Suprapubic skin (tissue), 4 donors: ENCODE data around the gene BCAP31. TPM values are rescaled to one million over a fixed set of nuclear protein-coding genes. Genes with fewer than 3 reads are reported as not detected.
"Not testable (repeated sequence)": the region's sequence is repeated elsewhere in the genome, so short reads cannot be mapped to it uniquely, and the experiment has no call there.

Source experiments
- DNase-seq, 2 donors: peaks; one replicate each; pipeline ENCODE4 v3.0.0-alpha.2; 2019; ENCODE audit warnings: low spot score in 2 of 2
- H3K27ac ChIP-seq: fragments of 200-600 bp; sonication (generic); one replicate; pipeline ENCODE4 v1.5.1; 2019
- H3K27me3 ChIP-seq: fragments of 200-600 bp; sonication (generic); one replicate; pipeline ENCODE4 v1.5.1; 2019
- H3K36me3 ChIP-seq: fragments of 200-600 bp; sonication (generic); one replicate; pipeline ENCODE4 v1.5.1; 2019
- H3K4me1 ChIP-seq: fragments of 200-600 bp; sonication (generic); one replicate; pipeline ENCODE4 v1.5.1; 2019
- H3K4me3 ChIP-seq: fragments of 200-600 bp; sonication (generic); one replicate; pipeline ENCODE4 v1.5.1; 2019; ENCODE audit warnings: mild to moderate bottlenecking
- H3K9me3 ChIP-seq: fragments of 200-600 bp; sonication (generic); one replicate; pipeline ENCODE4 v1.5.1; 2019
- EP300 ChIP-seq: sonication (generic); formaldehyde crosslinking; IDR thresholded peaks from one replicate; pipeline ENCODE4 v1.6.1; 2017; ENCODE audit warnings: antibody characterized with exemption
- POLR2A ChIP-seq, 2 donors: fragments of 450-650 bp; IDR thresholded peaks; one replicate each; pipeline ENCODE4 v1.6.1; 2017; ENCODE audit warnings: antibody characterized with exemption in 2 of 2, mild to moderate bottlenecking in 2 of 2, moderate library complexity in 2 of 2
- POLR2AphosphoS5 ChIP-seq, 3 donors: sonication (generic); formaldehyde crosslinking; IDR thresholded peaks; one replicate each; pipeline ENCODE4 v1.6.1; 2017; ENCODE audit warnings: antibody characterized with exemption in 3 of 3
- WGBS: methylation state at CpG from one replicate; pipeline ENCODE4 v1.1.5; 2018; 5-methylcytosine and 5-hydroxymethylcytosine counted together
- total RNA-seq, 4 donors: library from RNA; depleted of rRNA; stranded (reverse); fragments of >200 nt; gene quantifications; one replicate each; pipeline ENCODE4 v1.1.0, GENCODE V29; 2016
- TF ChIP-seq, protein P1 (sequence below), 2 donors: fragments of 200-600 bp in 1 of 2; fragments of 450-650 bp in 1 of 2; sonication (generic) in 1 of 2; IDR thresholded peaks; one replicate each; pipeline ENCODE4 v1.5.1; 2016 to 2019; ENCODE audit warnings: antibody characterized with exemption in 2 of 2, mild to moderate bottlenecking in 1 of 2, moderate library complexity in 1 of 2

BCAP31 gene
- total RNA-seq, 4 donors from 2014 or later: 112 to 170 (median 167) TPM

DNA sequence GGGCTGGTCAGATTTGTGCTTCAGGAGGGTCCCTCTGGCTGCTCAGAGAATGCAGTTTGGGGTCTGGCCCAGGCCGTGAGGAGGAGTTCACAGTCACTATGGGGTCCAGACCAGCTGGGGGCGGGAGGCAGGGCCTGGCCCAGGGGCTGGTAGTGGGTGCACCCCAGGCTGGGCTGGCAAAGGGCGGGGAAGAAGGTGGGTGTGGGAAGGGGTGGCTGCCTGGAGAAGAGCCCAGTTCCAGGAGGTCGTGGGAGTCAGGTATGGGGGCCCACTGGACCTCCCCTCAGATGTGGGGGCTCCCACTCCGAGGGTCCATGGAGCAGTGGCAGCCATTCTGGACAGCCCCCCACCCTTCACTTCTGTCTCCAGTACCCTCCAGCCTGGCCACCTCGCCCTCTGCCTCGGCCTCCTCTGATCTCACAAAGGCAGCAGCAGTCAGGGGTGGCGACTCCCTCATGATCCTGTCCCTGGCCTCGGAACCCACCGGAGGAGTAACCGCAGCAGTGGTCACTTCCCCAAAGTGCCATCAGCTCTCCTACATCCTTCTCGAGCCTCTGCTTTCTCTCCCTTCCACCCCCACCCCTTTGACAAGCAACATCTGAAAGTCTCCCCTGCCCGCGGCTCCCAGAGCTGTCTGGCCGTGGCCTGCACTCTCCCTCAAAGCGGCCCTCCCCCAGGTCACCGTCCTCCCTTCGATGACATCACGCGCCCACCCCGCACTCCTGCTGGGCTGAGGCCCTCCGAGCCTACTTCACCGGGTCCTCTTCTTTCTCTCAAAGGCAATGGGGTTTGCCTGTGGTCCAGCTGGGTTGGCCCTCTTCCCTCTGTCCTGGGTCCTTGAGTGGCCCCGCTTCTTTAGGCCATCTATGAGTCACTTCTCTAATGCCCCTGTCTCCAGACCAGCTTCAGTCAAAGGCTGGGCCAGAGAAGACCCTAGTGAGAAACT lies 38.2 kb downstream of the BCAP31 start:
- peak in 1 of 2 donors; percentile 56 for DNase-seq
- WGBS: 80% methylated on average over 22 of the region's 24 CpGs

DNA sequence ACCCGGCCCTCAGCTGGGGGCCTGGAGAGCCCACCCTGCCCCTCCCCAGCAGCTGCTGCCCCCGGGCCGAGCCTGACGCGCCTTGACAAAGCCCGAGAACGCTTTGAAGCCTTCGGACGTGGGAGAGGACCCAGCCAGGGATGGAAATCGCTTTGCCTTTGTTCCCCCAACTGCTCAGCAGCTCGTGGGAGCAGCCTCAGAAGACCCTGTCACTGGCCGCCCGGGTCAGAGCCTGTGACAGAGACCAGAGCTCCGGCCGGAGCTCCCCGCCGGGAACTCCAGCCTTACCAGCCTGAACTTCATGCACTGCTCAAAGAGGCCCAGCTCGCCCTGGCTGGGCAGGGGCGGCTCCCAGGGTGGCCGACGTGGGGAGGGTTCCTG lies 39.0 kb downstream of the BCAP31 start:
- H3K9me3 ChIP-seq: no peaks in the 10 kb centered on the region
- no peak overlapping the region for H3K27ac ChIP-seq
- no peaks in the 10 kb centered on the region for H3K36me3 ChIP-seq
- WGBS: 78% methylated on average over 7 of the region's 21 CpGs
- no peaks in the 10 kb centered on the region for H3K27me3 ChIP-seq
- peaks cover 13% of the 10 kb centered on the region for H3K4me1 ChIP-seq
- TF ChIP-seq POLR2A (IDR thresholded peaks at IDR 0.05) (no peak), POLR2AphosphoS5 (IDR thresholded peaks at IDR 0.05) (no peak), EP300 (no peak)
- TF ChIP-seq, protein P1, sequence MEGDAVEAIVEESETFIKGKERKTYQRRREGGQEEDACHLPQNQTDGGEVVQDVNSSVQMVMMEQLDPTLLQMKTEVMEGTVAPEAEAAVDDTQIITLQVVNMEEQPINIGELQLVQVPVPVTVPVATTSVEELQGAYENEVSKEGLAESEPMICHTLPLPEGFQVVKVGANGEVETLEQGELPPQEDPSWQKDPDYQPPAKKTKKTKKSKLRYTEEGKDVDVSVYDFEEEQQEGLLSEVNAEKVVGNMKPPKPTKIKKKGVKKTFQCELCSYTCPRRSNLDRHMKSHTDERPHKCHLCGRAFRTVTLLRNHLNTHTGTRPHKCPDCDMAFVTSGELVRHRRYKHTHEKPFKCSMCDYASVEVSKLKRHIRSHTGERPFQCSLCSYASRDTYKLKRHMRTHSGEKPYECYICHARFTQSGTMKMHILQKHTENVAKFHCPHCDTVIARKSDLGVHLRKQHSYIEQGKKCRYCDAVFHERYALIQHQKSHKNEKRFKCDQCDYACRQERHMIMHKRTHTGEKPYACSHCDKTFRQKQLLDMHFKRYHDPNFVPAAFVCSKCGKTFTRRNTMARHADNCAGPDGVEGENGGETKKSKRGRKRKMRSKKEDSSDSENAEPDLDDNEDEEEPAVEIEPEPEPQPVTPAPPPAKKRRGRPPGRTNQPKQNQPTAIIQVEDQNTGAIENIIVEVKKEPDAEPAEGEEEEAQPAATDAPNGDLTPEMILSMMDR (IDR thresholded peaks at IDR 0.05): no peak
- H3K4me3 ChIP-seq: no peak overlapping the region
- no peak for DNase-seq

More for the DNA sequence above, 38.2 kb downstream of the BCAP31 start:
- TF ChIP-seq POLR2AphosphoS5 (IDR thresholded peaks at IDR 0.05): no peak
- no peak for TF ChIP-seq EP300
- TF ChIP-seq POLR2A (IDR thresholded peaks at IDR 0.05): no peak
- TF ChIP-seq, protein P1 (IDR thresholded peaks at IDR 0.05): no peak
- Histone ChIP-seq H3K9me3 (no peaks in the 10 kb centered on the region), H3K4me3 (no peak overlapping the region), H3K36me3 (no peaks in the 10 kb centered on the region), H3K4me1 (peaks cover 13% of the 10 kb centered on the region), H3K27ac (no peak overlapping the region), H3K27me3 (no peaks in the 10 kb centered on the region)

DNA sequence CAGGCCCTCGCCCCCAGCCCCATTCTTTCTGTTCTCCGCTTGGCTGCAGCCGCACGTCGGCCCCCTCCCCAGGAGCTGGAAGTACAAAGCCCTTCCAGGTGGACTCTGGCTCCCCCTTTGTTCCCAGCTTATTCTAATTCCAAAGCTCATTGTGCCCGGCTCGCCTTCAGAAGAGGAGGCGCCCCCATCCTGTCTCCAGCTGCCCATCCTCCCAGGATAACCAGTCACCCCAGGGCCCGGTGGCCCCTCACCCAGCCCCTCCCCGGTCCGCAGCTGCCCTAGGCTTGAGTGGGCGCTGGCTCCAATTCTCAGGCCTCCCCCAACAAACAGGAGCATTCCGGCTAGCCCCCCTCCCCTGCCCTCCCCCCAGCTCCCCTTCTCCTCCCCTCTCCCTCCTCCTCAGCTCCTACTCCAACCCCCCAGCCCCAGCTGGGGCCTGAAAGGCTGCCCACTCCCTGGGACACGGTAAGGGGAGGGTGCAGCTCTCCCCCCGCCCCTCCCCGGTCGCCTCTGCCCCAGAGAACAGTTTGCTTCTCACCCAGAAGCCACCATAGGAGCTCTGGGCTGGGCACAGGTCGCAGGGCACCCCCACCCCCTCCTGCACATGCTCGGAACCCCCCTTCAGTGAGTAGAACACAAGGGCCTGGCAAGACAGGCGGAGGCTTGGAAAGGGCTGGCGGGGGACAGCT lies 39.6 kb downstream of the BCAP31 start:
- Histone ChIP-seq H3K9me3 (no peaks in the 10 kb centered on the region), H3K36me3 (no peaks in the 10 kb centered on the region), H3K27ac (no peak overlapping the region), H3K4me1 (peaks cover 9% of the 10 kb centered on the region), H3K27me3 (no peaks in the 10 kb centered on the region), H3K4me3 (no peak overlapping the region)
- TF ChIP-seq, protein P1 (IDR thresholded peaks at IDR 0.05): no peak
- no peak for TF ChIP-seq POLR2AphosphoS5 (IDR thresholded peaks at IDR 0.05)
- no peak for TF ChIP-seq EP300
- TF ChIP-seq POLR2A (IDR thresholded peaks at IDR 0.05): no peak
- 60% methylated on average over 13 of the region's 21 CpGs for WGBS
- DNase-seq: peak in 1 of 2 donors; percentile 51

DNA sequence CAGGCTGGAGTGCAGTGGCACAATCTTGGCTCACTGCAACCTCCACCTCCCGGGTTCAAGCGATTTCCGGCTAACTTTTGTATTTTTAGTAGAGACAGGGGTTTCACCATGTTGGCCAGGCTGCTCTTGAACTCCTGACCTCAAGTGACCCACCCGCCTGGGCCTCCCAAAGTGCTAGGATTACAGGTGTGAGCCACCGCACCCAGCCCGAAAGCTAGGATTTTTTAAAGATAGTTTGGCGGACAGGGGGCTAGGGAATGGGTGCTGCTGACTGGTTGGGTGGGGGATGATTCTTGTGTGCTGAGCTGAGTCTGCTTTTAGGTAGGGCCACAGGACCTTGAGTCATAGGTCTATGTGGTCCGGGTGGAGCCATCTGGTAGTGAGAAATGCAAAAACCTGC lies 40.7 kb downstream of the BCAP31 start:
- H3K36me3 ChIP-seq, H3K27ac ChIP-seq, H3K4me1 ChIP-seq, H3K9me3 ChIP-seq, H3K27me3 ChIP-seq, H3K4me3 ChIP-seq: not testable (repeated sequence)
- DNase-seq: peak in 1 of 2 donors; percentile 1
- 97% methylated on average over 8 of the region's 8 CpGs for WGBS

DNA sequence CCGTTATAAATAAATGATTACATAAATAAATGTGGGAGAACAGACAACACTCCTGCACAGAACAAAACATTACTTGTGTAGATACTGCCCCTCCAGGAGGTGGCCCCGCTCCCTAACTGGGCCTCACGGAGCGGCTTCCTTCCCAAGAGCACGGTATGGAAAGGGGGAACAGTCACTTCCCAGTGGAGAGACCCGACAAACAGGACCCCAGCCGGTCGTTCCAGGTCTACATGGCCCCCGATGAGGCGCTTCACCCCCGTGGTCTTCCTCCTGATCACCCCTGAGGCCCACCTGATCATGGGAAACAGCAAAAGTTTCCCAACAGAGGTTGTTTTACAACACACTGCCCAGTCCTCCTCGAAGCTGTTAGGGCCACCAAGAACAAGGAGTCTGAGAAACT lies 43.0 kb downstream of the BCAP31 start:
- no peak for DNase-seq

More for the DNA sequence above, 43.0 kb downstream of the BCAP31 start:
- Histone ChIP-seq H3K36me3 (no peaks in the 10 kb centered on the region), H3K4me1 (no peaks in the 10 kb centered on the region), H3K9me3 (no peaks in the 10 kb centered on the region), H3K27ac (no peak overlapping the region), H3K4me3 (no peak overlapping the region), H3K27me3 (no peaks in the 10 kb centered on the region)
- TF ChIP-seq POLR2AphosphoS5 (IDR thresholded peaks at IDR 0.05): no peak
- TF ChIP-seq EP300: no peak
- TF ChIP-seq POLR2A (IDR thresholded peaks at IDR 0.05): no peak
- TF ChIP-seq, protein P1 (IDR thresholded peaks at IDR 0.05): no peak
- 73% methylated on average over 12 of the region's 12 CpGs for WGBS
